NCI-H1694 (cell line): ENCODE measurements around the gene BNIP3.

Source experiments
- DNase-seq: peaks from one replicate; lab custom pipeline; 2025; lab: John Stamatoyannopoulos, UW

Gene BNIP3

DNA sequence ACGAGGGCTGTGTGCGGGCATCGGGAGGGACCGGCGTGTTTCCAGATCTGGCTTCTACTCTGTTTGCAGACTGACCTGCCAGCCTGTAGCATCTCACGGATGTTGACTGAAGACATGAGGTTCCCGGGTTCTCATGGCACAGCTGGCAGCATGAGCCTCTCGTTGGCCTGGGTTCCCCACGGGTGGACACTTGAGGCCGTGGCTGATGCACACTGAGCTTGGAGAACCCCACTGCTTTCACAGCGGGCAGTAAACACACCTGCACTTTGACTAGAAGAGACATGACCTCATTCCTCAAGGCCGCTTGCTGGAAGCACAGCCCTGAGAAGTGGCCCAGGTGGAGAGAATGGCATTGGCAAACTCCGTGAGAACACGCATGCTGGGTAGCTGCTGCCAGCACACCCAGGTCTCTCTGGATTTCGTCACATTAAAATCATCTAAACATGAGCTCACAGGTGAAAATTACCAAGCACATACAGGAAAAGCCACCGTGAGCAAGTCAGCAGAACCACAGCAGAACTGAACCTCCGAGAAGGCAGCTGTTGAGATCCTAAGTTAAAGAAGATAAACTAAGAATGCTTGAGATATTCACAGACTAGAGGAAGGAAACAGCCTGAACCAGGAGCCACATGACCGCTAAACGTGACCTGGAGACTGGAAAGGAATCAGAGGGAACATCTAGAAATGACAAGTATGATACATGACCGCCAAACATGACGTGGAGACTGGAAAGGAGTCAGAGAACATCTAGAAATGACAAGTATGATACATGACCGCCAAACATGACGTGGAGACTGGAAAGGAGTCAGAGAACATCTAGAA, 32.5 kb downstream of the BNIP3 start:
- no peak for DNase-seq

DNA sequence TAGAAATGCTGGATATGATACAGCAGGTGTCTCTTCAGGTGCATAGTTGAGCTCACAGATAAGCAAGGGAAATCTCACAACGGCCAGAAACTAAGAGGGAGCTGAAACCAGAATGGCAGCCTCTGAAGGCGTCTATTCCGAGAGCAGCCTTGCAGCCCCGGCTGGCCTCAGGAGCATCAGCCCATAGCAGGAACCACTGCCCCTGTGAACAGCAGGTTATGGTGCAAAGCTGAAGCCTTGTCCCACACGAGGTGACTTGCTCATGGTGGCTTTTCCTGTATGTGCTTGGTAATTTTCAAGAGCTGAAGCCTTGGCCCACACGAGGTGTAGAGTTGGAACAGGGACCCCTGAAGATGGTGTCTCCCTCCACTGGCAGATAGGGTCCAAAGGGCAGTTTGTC, 33.2 kb downstream of the BNIP3 start:
- no peak for DNase-seq

DNA sequence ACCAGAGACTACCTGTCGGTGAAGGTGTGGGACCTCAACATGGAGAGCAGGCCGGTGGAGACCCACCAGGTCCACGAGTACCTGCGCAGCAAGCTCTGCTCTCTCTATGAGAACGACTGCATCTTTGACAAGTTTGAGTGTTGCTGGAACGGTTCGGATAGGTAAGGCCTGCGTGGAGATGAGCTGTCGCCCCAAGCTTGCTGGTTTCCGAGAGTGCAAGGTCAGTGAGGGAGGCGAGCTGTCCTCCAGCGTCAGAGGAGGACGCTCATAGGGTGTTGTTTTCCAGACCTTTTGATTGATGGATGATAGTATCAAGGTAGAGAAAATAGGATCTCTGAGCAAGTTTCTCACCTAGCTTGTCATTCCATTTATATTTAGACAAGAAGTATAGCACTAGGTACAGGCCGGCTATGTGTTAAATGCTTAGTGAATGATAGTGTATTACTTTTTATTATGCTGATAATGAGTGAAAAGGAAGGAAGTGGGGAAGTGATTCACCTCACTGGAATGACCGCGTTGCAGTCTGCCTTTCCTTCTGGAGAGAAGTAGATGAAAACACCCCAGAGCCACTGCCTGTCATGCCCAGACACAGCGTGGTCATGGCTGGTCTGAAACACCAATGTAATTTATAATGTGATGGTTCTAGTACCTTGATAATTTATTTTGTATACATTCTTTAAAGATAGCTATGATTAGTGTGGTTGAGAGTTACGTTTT, 33.9 kb downstream of the BNIP3 start:
- DNase-seq, result no peak

GRCh38 chr10:131946880-131947279, 34.8 kb downstream of the BNIP3 start:
- DNase-seq, result no peak

- DNase-seq, result no peak
These were observed 35.4 kb downstream of the BNIP3 start for GRCh38 chr10:131946321-131946751.

GRCh38 chr10:131944976-131945695, 36.6 kb downstream of the BNIP3 start:
- DNase-seq, result no peak

DNA sequence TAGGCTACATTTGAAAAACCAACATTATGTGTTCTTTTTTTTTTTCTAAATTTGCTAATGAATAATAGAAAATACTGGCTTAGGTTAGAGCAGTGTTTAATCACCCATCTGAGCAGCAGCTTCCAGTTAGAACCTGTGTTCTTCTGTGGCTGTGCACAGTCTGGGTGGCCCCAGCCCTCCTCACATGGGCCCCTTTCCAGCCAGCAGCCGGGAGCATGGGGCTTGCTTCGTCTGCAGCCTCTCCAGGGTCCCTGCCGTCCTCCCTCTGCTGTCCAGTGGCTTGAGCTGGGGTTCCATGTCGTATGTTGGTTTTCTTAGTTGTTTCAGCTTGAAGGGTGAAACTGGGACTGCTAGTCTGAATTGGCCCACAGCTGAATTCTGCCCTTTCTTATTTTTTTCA, 37.3 kb downstream of the BNIP3 start:
- DNase-seq, result no peak

DNA sequence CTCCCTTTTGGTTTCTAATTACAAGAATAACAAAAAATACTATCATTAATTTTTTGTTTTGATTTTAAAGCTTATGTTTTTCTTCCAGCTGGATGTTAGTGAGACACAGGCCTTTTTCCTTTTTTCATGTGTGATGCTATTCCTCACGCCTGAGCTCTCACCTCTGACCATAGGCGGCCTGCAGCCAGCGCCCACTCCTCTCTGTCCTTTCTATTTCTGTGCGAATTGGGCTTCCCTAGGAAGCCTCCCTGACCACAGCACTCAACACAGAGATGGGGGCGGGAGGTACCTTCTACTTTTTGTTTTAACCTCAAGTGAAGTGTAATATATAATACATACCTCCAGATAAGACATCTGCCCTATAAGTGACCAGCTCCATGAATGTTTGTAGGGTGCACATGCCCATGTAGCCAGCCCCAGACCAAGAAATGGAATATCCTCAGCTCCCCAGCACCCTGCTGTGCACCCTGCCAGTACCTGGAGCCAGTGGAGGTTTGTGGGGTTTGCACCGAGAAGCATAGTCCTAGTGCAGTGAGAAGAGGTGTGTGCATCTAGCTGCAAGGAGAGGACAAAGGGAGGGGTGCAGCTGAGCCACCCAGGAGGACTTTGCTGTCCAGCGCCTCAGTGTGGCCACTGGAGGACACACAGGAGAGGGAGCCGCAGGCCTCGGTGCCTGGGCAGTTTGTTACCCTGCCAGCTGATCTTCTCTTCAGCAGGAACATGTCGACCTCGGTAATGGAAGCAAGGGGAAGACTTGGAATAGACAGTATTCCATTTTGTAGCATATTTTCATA, 38.5 kb downstream of the BNIP3 start:
- no peak for DNase-seq

DNA sequence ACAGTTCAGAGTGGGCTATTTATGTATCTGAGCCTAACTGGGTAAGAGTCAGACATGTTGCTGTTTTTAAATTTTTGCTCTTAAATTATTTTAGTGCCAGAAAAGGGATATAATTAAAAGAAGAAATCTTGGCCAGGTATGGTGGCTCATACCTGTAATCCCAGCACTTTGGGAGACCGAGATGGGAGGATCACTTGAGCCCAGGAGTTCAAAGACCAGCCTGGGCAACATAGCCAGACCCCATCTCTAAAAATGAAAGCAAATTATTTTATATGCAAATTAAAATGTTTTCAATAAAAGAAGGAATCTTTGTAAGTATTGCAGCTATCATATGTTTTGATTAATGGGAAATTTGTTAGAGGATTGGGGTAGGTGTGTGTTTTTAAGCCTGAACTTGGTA, 39.3 kb downstream of the BNIP3 start:
- no peak for DNase-seq

- no peak for DNase-seq
These were observed 43.0 kb downstream of the BNIP3 start for GRCh38 chr10:131938681-131939080.

- DNase-seq, result no peak
These were observed 43.9 kb downstream of the BNIP3 start for GRCh38 chr10:131937836-131938235.

- no peak for DNase-seq
These were observed 45.0 kb downstream of the BNIP3 start for GRCh38 chr10:131936736-131937135.

GRCh38 chr10:131936294-131936693, 45.4 kb downstream of the BNIP3 start:
- no peak for DNase-seq

- DNase-seq, result no peak
These were observed 46.5 kb downstream of the BNIP3 start for GRCh38 chr10:131935260-131935659.

DNA sequence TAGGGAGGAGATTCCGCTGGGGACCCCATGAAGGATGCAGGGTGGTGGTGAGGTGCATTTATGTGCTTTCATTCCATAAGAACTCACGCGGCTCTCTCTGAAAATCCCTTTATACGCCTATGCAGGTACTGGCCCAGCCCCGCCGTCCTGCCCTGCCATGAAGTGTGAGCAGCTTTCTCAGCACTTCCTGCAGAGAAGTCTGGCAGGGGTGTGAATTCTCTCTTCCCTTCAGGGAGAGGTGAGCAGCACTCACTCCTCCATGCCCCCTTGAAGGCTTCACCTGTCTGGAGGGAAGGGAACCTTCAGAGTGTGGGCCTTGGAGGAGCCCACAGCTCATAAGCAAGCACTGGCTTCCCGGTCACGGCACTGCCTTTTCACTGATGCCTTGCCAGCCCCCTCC, 47.0 kb downstream of the BNIP3 start:
- DNase-seq, result no peak

GRCh38 chr10:131933696-131934086, 48.0 kb downstream of the BNIP3 start:
- DNase-seq, result no peak

GRCh38 chr10:131933016-131933695, 48.6 kb downstream of the BNIP3 start:
- no peak for DNase-seq

- DNase-seq, result no peak
These were observed 49.7 kb downstream of the BNIP3 start for GRCh38 chr10:131931981-131932380.

DNA sequence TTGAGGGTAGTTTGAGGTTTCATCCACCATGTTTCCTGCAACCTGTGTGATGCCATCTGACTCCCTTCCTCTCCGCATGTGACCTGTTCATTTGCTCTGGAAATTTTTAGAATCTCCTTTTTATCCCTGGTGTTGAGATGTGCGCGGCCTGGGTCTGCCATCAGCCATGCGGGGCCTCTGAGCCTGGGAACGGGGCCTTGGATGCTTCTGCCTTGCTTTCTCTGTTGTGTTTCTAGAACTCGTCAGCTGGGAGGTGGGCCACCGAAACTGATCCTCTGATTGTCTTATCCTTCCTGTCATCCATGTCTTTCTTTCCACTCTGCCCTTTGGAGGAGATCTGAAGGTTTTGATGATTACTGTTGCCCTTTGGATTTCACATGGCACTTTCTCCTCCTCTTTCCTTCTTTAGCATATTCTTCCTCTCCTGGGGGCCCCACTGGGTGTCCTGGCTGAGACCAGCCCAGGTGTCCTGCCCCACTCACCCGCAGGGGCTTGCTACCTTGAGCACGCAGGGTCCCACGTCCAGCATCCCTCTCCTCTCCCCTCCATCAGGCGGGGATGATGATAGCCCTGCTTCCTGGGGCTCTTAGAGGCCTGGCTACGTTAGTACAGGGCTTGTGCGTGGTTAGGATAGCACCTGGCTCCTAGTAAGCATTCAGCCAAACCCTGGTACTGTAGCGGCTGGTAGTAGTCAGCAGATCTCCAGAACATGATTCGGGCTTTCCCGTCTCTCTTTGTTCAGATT, 51.0 kb downstream of the BNIP3 start:
- DNase-seq, result no peak

DNA sequence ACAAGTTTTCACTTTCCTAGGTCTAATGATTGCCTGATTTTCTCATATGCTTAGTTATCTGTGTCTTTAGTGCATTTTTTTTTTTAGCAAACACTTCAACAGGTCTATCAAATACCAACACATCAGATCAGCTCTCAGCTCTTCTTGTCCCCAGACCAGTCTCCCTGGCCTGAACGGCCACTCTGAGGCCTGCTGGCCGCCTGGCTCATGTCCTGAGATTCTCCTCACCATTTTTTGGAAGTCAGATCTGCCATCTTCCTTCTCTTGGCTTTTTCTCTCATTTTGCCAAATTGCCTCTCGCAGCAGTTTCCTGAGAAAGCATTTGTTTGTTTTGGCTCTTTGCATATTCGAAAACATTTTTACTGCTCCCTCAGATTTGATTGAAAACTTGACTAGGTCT, 51.6 kb downstream of the BNIP3 start:
- no peak for DNase-seq
